Activated CD8-positive, alpha-beta T cell treated with anti-CD3 and anti-CD28 coated beads for 36 hours (primary cell): ENCODE data around the gene AOX1. TPM values are rescaled to one million over a fixed set of nuclear protein-coding genes. Genes with fewer than 3 reads are reported as not detected.

Experiments used
- ATAC-seq: fragments of 200-7000 bp; cut with Tn5 transposase; one replicate; pipeline ENCODE4 v1.10.0; 2021; ENCODE audit warnings: mild to moderate bottlenecking, moderate library complexity
- CTCF ChIA-PET: fragments of 350-600 bp; sonication (Branson Sonifier 250); formaldehyde crosslinking; loops from one replicate; lab custom pipeline; 2021; ENCODE audit warnings: antibody characterized with exemption; lab: Charles Lee
- POLR2A ChIA-PET: fragments of 350-600 bp; sonication (Branson Sonifier 250); formaldehyde crosslinking; loops from one replicate; lab custom pipeline; 2021; ENCODE audit warnings: antibody characterized with exemption; lab: Charles Lee
- DNase-seq: peaks from one replicate; pipeline ENCODE4 v3.0.0-alpha.2; 2020
- H3K27ac Mint-ChIP-seq: one replicate; pipeline ENCODE4 v1.8.0; 2021; ENCODE audit warnings: mild to moderate bottlenecking, mixed read lengths
- H3K27me3 Mint-ChIP-seq: one replicate; pipeline ENCODE4 v1.8.0; 2021; ENCODE audit warnings: mixed read lengths
- H3K36me3 Mint-ChIP-seq: one replicate; pipeline ENCODE4 v1.8.0; 2021; ENCODE audit warnings: low read depth, mixed read lengths
- H3K4me1 Mint-ChIP-seq: one replicate; pipeline ENCODE4 v1.8.0; 2021; ENCODE audit warnings: low read depth, mixed read lengths
- H3K4me3 Mint-ChIP-seq: one replicate; pipeline ENCODE4 v1.8.0; 2021; ENCODE audit warnings: mild to moderate bottlenecking, moderate library complexity, mixed read lengths
- H3K9me3 Mint-ChIP-seq: one replicate; pipeline ENCODE4 v1.8.0; 2021; ENCODE audit warnings: mixed read lengths
- CTCF ChIP-seq: fragments of 200-600 bp; IDR thresholded peaks from one replicate; pipeline ENCODE4 v1.8.0; 2022; ENCODE audit warnings: antibody characterized with exemption, mild to moderate bottlenecking
- intact Hi-C: fragments of 100-400 bp; cut with micrococcal nuclease; formaldehyde crosslinking; loops from one replicate; pipeline ENCODE4 v1.10.0; 2022
- total RNA-seq, 2 experiments: library from RNA; stranded (reverse); gene quantifications; one replicate each; pipeline ENCODE4 v1.2.3, GENCODE V29; 2021

Gene AOX1
- total RNA-seq, 2 experiments from 2014 or later: 0.54 to 0.69 TPM

GRCh38 chr2:200586644-200586975, 796 bp downstream of the AOX1 start:
- H3K9me3 Mint-ChIP-seq: no peaks in the 10 kb centered on the region
- CTCF ChIA-PET: interaction anchor here (0.7 to 1.6 kb wide), 4 partner anchors 30 to 635 kb away, joined by 3 to 4 read pairs (median 3); no protein-coding TSS in a partner anchor
- H3K27ac Mint-ChIP-seq: no peak overlapping the region
- TF ChIP-seq CTCF: no peak
- ATAC-seq (no peak), DNase-seq (no peak)
- H3K27me3 Mint-ChIP-seq: peaks cover 11% of the 10 kb centered on the region
- no peak overlapping the region for H3K4me3 Mint-ChIP-seq
- POLR2A ChIA-PET: interaction anchor here (1.0 kb wide), 1 partner anchor 156 kb away, joined by 3 read pairs; no protein-coding TSS in a partner anchor
- intact Hi-C loops: no loop called here
- peaks cover 4% of the 10 kb centered on the region for H3K4me1 Mint-ChIP-seq
- no peaks in the 10 kb centered on the region for H3K36me3 Mint-ChIP-seq

- intact Hi-C loops: no loop called here
- DNase-seq (no peak), ATAC-seq (no peak)
- Mint-ChIP-seq H3K27me3 (peaks cover 14% of the 10 kb centered on the region), H3K4me3 (no peak overlapping the region), H3K27ac (no peak overlapping the region), H3K9me3 (no peaks in the 10 kb centered on the region), H3K4me1 (peaks cover 4% of the 10 kb centered on the region), H3K36me3 (no peaks in the 10 kb centered on the region)
- ChIA-PET POLR2A (interaction anchor here (0.7 to 1.0 kb wide), 2 partner anchors 156 to 254 kb away, joined by 3 read pairs; no protein-coding TSS in a partner anchor), CTCF (interaction anchor here (0.7 to 2.2 kb wide), 5 partner anchors 11 to 636 kb away, joined by 3 to 7 read pairs (median 3); no protein-coding TSS in a partner anchor)
- no peak for TF ChIP-seq CTCF
These were observed 1.3 kb downstream of the AOX1 start for GRCh38 chr2:200587007-200587616.

- H3K27me3 Mint-ChIP-seq: peaks cover 14% of the 10 kb centered on the region
- no peak for ATAC-seq
- no peak for DNase-seq
- peaks cover 4% of the 10 kb centered on the region for H3K4me1 Mint-ChIP-seq
- ChIA-PET POLR2A (no interaction called here), CTCF (interaction anchor here (0.7 to 2.2 kb wide), 4 partner anchors 9 to 110 kb away, joined by 3 to 7 read pairs (median 3); no protein-coding TSS in a partner anchor)
- no peak overlapping the region for H3K4me3 Mint-ChIP-seq
- no peaks in the 10 kb centered on the region for H3K9me3 Mint-ChIP-seq
- H3K27ac Mint-ChIP-seq: no peak overlapping the region
- no peak for TF ChIP-seq CTCF
- intact Hi-C loops: no loop called here
- H3K36me3 Mint-ChIP-seq: no peaks in the 10 kb centered on the region
These were observed 2.4 kb downstream of the AOX1 start for GRCh38 chr2:200588076-200588678.

GRCh38 chr2:200590090-200590489, 4.3 kb downstream of the AOX1 start:
- ChIA-PET POLR2A (no interaction called here), CTCF (no interaction called here)
- Mint-ChIP-seq H3K27ac (no peak overlapping the region), H3K4me3 (no peak overlapping the region), H3K36me3 (no peaks in the 10 kb centered on the region), H3K9me3 (no peaks in the 10 kb centered on the region), H3K27me3 (peaks cover 9% of the 10 kb centered on the region), H3K4me1 (peaks cover 4% of the 10 kb centered on the region)
- intact Hi-C loops: no loop called here
- no peak for DNase-seq
- no peak for ATAC-seq
- no peak for TF ChIP-seq CTCF

GRCh38 chr2:200591308-200591707, 5.5 kb downstream of the AOX1 start:
- no peaks in the 10 kb centered on the region for H3K9me3 Mint-ChIP-seq
- ChIA-PET POLR2A (no interaction called here), CTCF (interaction anchor here (1.0 to 1.4 kb wide), 3 partner anchors 13 to 32 kb away, joined by 3 read pairs; no protein-coding TSS in a partner anchor)
- H3K4me3 Mint-ChIP-seq: no peak overlapping the region
- intact Hi-C loops: no loop called here
- no peak for TF ChIP-seq CTCF
- H3K4me1 Mint-ChIP-seq: no peaks in the 10 kb centered on the region
- no peak for ATAC-seq
- no peak overlapping the region for H3K27ac Mint-ChIP-seq
- H3K27me3 Mint-ChIP-seq: peaks cover 7% of the 10 kb centered on the region
- H3K36me3 Mint-ChIP-seq: no peaks in the 10 kb centered on the region
- DNase-seq: no peak
